H7 (cell line): ENCODE data around the gene ELP5. TPM values are rescaled to one million over a fixed set of nuclear protein-coding genes. Genes with fewer than 3 reads are reported as not detected.

ENCODE experiments used
- DNase-seq: peaks from one replicate; pipeline ENCODE4 v3.0.0; 2012
- H3K27me3 ChIP-seq: 2 replicates; pipeline ENCODE4 v1.6.0; 2011; ENCODE audit warnings: mild to moderate bottlenecking, low read length; ENCODE audit not compliant: control insufficient read depth, insufficient read depth
- H3K36me3 ChIP-seq: replicated peaks from 2 replicates; pipeline ENCODE4 v1.5.1; 2011; ENCODE audit warnings: low read length; ENCODE audit not compliant: control insufficient read depth, insufficient read depth
- H3K4me3 ChIP-seq: 2 replicates; pipeline ENCODE4 v1.5.1; 2011; ENCODE audit warnings: low read depth, mild to moderate bottlenecking, control low read depth, low read length, moderate library complexity; ENCODE audit not compliant: insufficient read depth
- total RNA-seq: library from RNA; depleted of rRNA; stranded (reverse); fragments of >200 nt; shearing (Covaris generic); gene quantifications from 2 replicates; pipeline ENCODE4 v1.2.3, GENCODE V29; 2014

ELP5 gene
- total RNA-seq, 1 experiment from 2014 or later: 77.4 TPM

GRCh38 chr17:7215652-7216180 is 36.3 kb upstream of the ELP5 start:
- Histone ChIP-seq H3K27me3 (no peaks in the 10 kb centered on the region), H3K36me3 (no peaks in the 10 kb centered on the region; the same call in 1 of the 2 replicates), H3K4me3 (peak overlapping the region; percentile 19)
- peak; percentile 81 for DNase-seq

DNA sequence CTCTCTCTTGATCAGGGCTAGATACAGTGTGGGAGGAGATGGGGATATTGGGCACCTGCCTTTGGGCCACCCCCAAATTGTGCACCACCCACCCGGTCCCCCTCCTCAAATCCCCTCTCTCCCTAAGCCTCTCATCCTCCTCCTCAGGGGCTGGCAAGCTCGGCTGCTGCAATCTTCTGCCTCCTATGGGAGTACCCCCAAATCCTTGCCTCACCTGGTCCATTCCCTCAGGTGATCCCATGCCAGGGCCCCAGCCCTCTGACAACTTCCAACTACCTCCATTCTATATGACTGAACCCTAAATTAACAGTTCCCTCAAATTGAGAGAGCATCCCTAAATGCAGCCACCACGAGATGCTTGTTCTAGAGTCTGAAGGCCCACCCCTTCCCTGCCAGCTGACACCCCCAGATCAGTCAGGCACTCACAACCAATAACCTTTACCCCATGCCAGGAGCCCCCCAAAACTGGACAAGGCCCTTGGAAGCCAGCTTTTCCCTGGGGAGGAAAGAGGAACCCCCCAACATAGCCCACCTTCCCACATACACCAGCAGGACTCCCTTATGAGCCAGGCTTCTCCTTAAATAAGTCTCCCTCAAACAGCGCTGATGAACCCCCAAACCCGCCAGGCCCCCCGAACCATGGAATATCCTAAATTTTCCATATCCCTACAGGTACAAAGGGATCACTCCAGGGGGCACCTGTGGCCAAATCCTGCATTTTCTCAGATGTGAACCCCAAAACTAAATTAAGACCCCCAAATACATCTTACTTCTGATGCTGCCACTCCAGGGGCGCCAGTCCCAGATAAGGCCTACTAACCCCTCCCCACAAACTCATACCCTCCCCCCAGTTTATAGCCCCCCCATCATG is 35.5 kb upstream of the ELP5 start:
- peaks cover 5% of the 10 kb centered on the region for H3K36me3 ChIP-seq
- no peaks in the 10 kb centered on the region for H3K27me3 ChIP-seq
- DNase-seq: no peak
- H3K4me3 ChIP-seq: peak overlapping the region; percentile 31

GRCh38 chr17:7217113-7217987 is 34.7 kb upstream of the ELP5 start:
- Histone ChIP-seq H3K4me3 (peak overlapping the region; percentile 31), H3K36me3 (peaks cover 13% of the 10 kb centered on the region), H3K27me3 (no peaks in the 10 kb centered on the region)
- DNase-seq: peak; percentile 90

DNA sequence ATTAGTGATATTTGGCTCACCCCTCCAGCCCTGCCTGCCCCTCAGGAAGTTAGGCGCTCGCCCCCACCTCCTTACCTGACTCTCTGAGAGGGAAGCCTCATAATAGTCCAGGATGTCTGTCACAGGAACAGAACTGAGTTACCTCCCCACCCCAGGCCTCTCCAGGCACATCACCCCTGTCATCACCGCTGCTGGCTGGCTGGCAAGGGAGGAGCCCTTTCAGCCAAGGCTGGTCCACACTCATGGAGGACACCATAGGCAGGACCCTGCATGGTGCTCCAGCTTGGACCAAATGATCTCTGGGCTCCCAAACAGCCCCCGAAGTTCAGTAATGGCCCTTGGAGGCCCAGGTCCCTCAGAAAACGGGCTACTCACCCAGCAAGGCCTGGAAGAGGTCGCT is 33.8 kb upstream of the ELP5 start:
- Histone ChIP-seq H3K27me3 (no peaks in the 10 kb centered on the region), H3K36me3 (peaks cover 21% of the 10 kb centered on the region), H3K4me3 (no peak overlapping the region)
- no peak for DNase-seq

- Histone ChIP-seq H3K4me3 (no peak overlapping the region), H3K27me3 (no peaks in the 10 kb centered on the region), H3K36me3 (peaks cover 27% of the 10 kb centered on the region)
- no peak for DNase-seq
These were observed 33.3 kb upstream of the ELP5 start for GRCh38 chr17:7218758-7219157.

DNA sequence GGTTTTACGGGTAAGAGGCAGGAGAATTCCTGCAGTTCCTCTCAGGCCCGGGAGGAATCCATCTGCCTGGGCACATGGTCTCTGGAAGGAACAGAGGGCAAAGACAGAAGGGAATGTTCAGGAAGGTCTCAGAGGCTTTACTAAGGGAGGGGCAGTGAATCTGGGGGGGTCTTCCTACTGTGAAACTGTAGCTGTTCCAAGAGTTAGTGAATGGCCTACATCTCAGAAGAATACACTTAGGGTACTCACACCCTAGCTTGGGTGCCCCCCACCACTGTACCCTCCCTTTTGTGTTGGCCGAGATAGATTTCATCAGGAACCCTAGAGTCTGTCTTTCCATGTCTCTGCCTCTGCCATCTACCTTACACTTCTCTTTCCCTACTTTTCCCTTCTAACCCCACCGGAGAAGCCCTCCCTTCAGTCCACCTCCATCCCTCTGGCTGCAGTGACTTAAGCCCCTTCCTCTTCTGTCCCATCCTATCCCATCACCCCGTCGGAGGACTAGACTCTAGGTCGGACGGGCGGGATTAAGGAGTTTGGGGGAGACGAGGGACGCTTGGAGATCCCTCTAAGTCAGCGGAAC is 32.7 kb upstream of the ELP5 start:
- H3K27me3 ChIP-seq: no peaks in the 10 kb centered on the region
- H3K4me3 ChIP-seq: peak overlapping the region; percentile 98
- no peak for DNase-seq
- H3K36me3 ChIP-seq: peaks cover 32% of the 10 kb centered on the region

GRCh38 chr17:7219812-7220592 is 32.0 kb upstream of the ELP5 start, which contains the start of the genes ACADVL and DLG4:
Gene ACADVL, plus strand, starts transcription at chr17:7219938. Its CDS starts 47 bp downstream, at chr17:7219985.
Gene DLG4, minus strand, starts transcription at chr17:7219836.
- Histone ChIP-seq H3K4me3 (peak within 1 kb of the TSS; percentile 98), H3K27me3 (no peaks in the 10 kb centered on the region), H3K36me3 (peaks cover 35% of the 10 kb centered on the region)
- DNase-seq: peak; percentile 96

- peak overlapping the region; percentile 98 for H3K4me3 ChIP-seq
- peaks cover 35% of the 10 kb centered on the region for H3K36me3 ChIP-seq
- H3K27me3 ChIP-seq: no peaks in the 10 kb centered on the region
- peak; percentile 88 for DNase-seq
These were observed 31.3 kb upstream of the ELP5 start for GRCh38 chr17:7220593-7221277.

DNA sequence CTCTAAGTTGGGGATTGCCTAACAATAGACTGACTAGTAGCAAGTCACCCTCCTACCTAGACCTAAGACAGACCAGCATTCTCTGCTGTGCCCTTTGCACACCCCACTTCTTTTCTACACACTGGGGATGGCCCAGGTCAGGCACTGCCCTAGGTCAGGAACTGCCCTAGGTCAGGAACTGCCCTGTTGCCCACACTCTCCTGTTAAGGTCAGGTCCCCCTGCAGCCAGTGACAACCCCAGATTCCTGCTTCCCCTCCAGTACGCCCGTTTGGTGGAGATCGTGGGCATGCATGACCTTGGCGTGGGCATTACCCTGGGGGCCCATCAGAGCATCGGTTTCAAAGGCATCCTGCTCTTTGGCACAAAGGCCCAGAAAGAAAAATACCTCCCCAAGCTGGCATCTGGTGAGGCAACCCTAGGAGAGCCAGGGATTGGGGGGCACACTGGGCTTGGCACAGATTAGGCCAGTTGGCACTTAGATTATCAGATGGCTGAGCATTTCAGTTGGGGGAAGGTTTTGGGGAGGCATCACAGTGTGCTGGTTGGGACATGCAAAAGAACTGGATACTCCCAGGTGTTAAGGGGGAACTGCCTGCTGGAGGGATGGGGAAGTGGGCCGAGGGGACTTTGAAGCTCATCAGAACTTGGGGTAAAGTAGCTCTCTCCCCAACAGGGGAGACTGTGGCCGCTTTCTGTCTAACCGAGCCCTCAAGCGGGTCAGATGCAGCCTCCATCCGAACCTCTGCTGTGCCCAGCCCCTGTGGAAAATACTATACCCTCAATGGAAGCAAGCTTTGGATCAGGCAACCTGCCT is 30.5 kb upstream of the ELP5 start:
- peaks cover 35% of the 10 kb centered on the region for H3K36me3 ChIP-seq
- H3K4me3 ChIP-seq: no peak overlapping the region
- no peak for DNase-seq

DNA sequence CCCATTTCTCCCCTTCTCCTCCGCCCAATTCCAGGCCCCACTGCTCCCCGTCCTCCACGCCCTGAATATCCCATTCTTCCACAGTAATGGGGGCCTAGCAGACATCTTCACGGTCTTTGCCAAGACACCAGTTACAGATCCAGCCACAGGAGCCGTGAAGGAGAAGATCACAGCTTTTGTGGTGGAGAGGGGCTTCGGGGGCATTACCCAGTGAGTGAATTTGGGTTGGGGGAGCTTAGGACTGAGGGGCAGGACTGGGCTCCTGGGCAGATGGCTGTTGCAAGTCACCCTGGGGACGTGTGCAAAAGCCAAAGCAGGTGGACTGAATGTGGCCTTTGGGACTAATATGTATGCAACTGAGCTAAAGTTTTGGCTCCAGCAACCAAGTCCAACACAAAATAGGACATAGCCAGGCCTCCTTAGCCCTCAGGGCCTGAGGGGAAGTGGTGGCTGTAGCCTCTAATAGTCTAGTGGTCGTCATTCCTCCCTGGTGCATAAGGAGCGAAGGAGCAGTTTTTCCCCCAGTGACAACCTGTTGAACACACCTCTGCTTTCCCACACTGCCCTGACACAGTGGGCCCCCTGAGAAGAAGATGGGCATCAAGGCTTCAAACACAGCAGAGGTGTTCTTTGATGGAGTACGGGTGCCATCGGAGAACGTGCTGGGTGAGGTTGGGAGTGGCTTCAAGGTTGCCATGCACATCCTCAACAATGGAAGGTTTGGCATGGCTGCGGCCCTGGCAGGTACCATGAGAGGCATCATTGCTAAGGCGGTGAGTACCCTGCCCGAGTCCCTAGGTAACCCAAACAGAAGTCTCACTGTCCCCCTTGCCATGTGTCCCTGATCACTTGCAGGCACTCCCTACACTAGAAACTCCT is 29.7 kb upstream of the ELP5 start:
- H3K27me3 ChIP-seq: no peaks in the 10 kb centered on the region
- peaks cover 37% of the 10 kb centered on the region for H3K36me3 ChIP-seq
- no peak overlapping the region for H3K4me3 ChIP-seq
- DNase-seq: no peak

More for the DNA sequence above, 30.5 kb upstream of the ELP5 start:
- no peaks in the 10 kb centered on the region for H3K27me3 ChIP-seq

DNA sequence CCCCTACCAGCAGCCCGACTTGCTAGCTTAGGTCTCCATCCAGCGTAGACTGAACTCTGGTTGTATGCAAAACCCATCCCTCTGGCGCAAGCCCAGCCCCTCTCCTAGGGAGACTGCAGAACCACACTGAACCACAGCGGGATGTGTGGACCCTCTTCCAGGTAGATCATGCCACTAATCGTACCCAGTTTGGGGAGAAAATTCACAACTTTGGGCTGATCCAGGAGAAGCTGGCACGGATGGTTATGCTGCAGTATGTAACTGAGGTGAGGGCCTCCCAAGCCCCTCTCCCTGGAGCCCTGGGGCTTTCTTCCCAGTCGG is 29.1 kb upstream of the ELP5 start:
- Histone ChIP-seq H3K4me3 (no peak overlapping the region), H3K36me3 (peaks cover 40% of the 10 kb centered on the region), H3K27me3 (no peaks in the 10 kb centered on the region)
- DNase-seq: no peak

DNA sequence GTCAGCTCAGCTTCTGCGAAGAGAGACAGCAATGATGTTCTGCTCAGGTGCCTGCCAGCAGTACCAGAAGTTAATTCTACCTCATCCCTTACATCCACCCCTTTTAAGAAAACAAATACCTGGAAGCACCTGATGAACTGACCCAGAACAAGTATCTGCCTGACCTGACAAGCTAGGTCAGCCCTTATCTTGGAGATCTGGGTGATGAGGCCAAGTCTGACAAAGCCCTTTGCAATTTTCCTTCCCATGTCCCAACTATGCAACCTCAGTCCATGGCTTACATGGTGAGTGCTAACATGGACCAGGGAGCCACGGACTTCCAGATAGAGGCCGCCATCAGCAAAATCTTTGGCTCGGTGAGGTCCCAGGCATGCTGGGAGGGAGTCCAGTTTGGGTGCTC is 28.6 kb upstream of the ELP5 start:
- Histone ChIP-seq H3K27me3 (no peaks in the 10 kb centered on the region), H3K36me3 (peaks cover 44% of the 10 kb centered on the region), H3K4me3 (no peak overlapping the region)
- no peak for DNase-seq
